PC-9 (cell line): ENCODE results near the gene SNCB.

Experiments used
- EZH2 ChIP-seq: fragments of 200-600 bp; sonication (generic); IDR thresholded peaks from 2 replicates; pipeline ENCODE4 v1.8.0; 2017; ENCODE audit warnings: antibody characterized with exemption, low read depth
- TF ChIP-seq, protein P1 (sequence below): fragments of 200-600 bp; sonication (generic); conservative IDR thresholded peaks from 2 replicates; pipeline ENCODE4 v1.6.1; 2017; ENCODE audit warnings: mixed run types, antibody characterized with exemption, mild to moderate bottlenecking, moderate library complexity

DNA sequence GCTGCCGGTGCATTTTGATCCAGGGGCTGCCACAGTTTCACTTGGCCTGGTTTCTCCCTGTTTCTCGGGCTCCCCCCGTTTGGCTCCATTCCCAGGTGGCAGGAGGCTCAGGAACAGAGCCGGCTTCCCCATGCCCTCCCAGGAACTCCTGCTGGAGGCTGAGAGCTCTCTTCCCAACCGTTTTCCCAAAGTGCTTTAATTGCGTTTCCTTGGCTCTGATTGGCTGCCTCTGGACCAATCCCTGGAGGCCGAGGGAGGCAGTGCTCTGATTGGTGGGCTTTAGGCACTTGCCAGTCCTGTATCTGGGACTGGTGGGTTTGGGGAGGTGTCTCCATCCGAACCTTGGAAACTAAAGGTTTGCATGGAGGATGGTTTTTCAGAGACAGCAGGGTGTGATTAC lies 21.8 kb upstream of the SNCB start:
- TF ChIP-seq, protein P1, sequence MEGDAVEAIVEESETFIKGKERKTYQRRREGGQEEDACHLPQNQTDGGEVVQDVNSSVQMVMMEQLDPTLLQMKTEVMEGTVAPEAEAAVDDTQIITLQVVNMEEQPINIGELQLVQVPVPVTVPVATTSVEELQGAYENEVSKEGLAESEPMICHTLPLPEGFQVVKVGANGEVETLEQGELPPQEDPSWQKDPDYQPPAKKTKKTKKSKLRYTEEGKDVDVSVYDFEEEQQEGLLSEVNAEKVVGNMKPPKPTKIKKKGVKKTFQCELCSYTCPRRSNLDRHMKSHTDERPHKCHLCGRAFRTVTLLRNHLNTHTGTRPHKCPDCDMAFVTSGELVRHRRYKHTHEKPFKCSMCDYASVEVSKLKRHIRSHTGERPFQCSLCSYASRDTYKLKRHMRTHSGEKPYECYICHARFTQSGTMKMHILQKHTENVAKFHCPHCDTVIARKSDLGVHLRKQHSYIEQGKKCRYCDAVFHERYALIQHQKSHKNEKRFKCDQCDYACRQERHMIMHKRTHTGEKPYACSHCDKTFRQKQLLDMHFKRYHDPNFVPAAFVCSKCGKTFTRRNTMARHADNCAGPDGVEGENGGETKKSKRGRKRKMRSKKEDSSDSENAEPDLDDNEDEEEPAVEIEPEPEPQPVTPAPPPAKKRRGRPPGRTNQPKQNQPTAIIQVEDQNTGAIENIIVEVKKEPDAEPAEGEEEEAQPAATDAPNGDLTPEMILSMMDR = no peak
- no peak for TF ChIP-seq EZH2
